GM12874 (cell line): ENCODE measurements around the gene SPPL2A.

Experiments used
- CTCF ChIP-seq: IDR thresholded peaks from 2 replicates; pipeline ENCODE4 v1.5.1; 2011; ENCODE audit warnings: low read depth, mild to moderate bottlenecking, control low read depth, low read length, moderate library complexity; ENCODE audit not compliant: insufficient read depth

The SPPL2A gene

GRCh38 chr15:50764461-50765194 lies 878 bp downstream of the SPPL2A start:
- TF ChIP-seq CTCF, result no peak

- no peak for TF ChIP-seq CTCF
Measured at GRCh38 chr15:50758712-50759205, 6.7 kb downstream of the SPPL2A start.

- TF ChIP-seq CTCF, result no peak
Measured at GRCh38 chr15:50753463-50753862, 12.0 kb downstream of the SPPL2A start.

- no peak for TF ChIP-seq CTCF
Measured at GRCh38 chr15:50751394-50751793, 14.1 kb downstream of the SPPL2A start.

- no peak for TF ChIP-seq CTCF
Measured at GRCh38 chr15:50750227-50750705, 15.2 kb downstream of the SPPL2A start.

GRCh38 chr15:50747523-50747922 lies 18.0 kb downstream of the SPPL2A start:
- no peak for TF ChIP-seq CTCF

- no peak for TF ChIP-seq CTCF
Measured at GRCh38 chr15:50744601-50745000, 20.9 kb downstream of the SPPL2A start.
